Type B pancreatic cell (in vitro differentiated cells): ENCODE results near the gene STOML1. TPM values are rescaled to one million over a fixed set of nuclear protein-coding genes. Genes with fewer than 3 reads are reported as not detected.

ENCODE experiments used
- DNase-seq: peaks from one replicate; pipeline ENCODE4 v3.0.0; 2021; ENCODE audit warnings: mixed read lengths; ENCODE audit not compliant: unreplicated experiment; ENCODE audit errors: extremely low spot score
- H3K27ac Mint-ChIP-seq: 2 replicates; pipeline ENCODE4 v1.8.0; 2021; ENCODE audit warnings: mild to moderate bottlenecking, mixed read lengths
- H3K27me3 Mint-ChIP-seq: 2 replicates; pipeline ENCODE4 v1.8.0; 2021; ENCODE audit warnings: mixed read lengths
- H3K36me3 Mint-ChIP-seq: 2 replicates; pipeline ENCODE4 v1.8.0; 2021; ENCODE audit warnings: mixed read lengths
- H3K4me1 Mint-ChIP-seq: one replicate; pipeline ENCODE4 v1.8.0; 2021; ENCODE audit warnings: mixed read lengths; ENCODE audit not compliant: unreplicated experiment
- H3K4me3 Mint-ChIP-seq: 2 replicates; pipeline ENCODE4 v1.8.0; 2021; ENCODE audit warnings: mild to moderate bottlenecking, mixed read lengths
- H3K9me3 Mint-ChIP-seq: 2 replicates; pipeline ENCODE4 v1.8.0; 2021; ENCODE audit warnings: mixed read lengths
- total RNA-seq: library from RNA; stranded (reverse); gene quantifications from 2 replicates; pipeline ENCODE4 v1.2.1, GENCODE V29; 2021; ENCODE audit warnings: low replicate concordance
- TF ChIP-seq, protein P1 (sequence below): fragments of 200-600 bp; sonication (generic); conservative IDR thresholded peaks from 2 replicates; pipeline ENCODE4 v1.5.0; 2021; ENCODE audit warnings: antibody characterized with exemption, mild to moderate bottlenecking

Gene STOML1
- total RNA-seq, 1 donor from 2014 or later, result 10.4 TPM

DNA sequence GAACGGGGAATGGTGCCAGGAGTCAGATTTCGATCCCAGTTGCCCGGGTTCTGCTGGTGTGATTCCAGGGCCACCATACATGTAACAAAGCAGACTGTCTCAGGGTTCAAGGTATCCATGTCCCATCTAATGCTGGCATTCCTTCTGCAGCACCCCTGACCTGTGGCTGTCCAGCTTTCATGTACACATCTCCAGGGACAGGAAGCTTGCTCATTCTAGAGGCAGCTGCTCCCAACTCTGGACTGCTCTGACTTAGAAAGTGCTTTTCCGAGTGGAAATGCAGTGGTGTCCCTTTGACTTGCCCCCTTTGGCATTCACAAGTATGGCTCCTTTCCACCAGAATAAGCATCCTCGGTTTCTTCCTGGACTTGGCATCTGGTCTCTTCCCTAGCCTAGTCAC lies 33.3 kb upstream of the STOML1 start:
- H3K4me3 Mint-ChIP-seq, result no peak overlapping the region

GRCh38 chr15:74024687-74025086 lies 32.6 kb upstream of the STOML1 start:
- no peaks in the 10 kb centered on the region for H3K4me1 Mint-ChIP-seq
- H3K4me3 Mint-ChIP-seq, result no peak overlapping the region
- no peaks in the 10 kb centered on the region for H3K27me3 Mint-ChIP-seq
- no peaks in the 10 kb centered on the region for H3K9me3 Mint-ChIP-seq
- no peak for DNase-seq
- no peak overlapping the region for H3K27ac Mint-ChIP-seq
- peaks cover 18% of the 10 kb centered on the region for H3K36me3 Mint-ChIP-seq
- TF ChIP-seq, protein P1, sequence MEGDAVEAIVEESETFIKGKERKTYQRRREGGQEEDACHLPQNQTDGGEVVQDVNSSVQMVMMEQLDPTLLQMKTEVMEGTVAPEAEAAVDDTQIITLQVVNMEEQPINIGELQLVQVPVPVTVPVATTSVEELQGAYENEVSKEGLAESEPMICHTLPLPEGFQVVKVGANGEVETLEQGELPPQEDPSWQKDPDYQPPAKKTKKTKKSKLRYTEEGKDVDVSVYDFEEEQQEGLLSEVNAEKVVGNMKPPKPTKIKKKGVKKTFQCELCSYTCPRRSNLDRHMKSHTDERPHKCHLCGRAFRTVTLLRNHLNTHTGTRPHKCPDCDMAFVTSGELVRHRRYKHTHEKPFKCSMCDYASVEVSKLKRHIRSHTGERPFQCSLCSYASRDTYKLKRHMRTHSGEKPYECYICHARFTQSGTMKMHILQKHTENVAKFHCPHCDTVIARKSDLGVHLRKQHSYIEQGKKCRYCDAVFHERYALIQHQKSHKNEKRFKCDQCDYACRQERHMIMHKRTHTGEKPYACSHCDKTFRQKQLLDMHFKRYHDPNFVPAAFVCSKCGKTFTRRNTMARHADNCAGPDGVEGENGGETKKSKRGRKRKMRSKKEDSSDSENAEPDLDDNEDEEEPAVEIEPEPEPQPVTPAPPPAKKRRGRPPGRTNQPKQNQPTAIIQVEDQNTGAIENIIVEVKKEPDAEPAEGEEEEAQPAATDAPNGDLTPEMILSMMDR, result no peak

More for the DNA sequence above, 33.3 kb upstream of the STOML1 start:
- Mint-ChIP-seq H3K27me3 (no peaks in the 10 kb centered on the region), H3K36me3 (peaks cover 16% of the 10 kb centered on the region), H3K9me3 (no peaks in the 10 kb centered on the region), H3K4me1 (no peaks in the 10 kb centered on the region), H3K27ac (no peak overlapping the region)
- no peak for DNase-seq
- TF ChIP-seq, protein P1, result no peak

GRCh38 chr15:74022706-74023470 lies 30.8 kb upstream of the STOML1 start:
- DNase-seq, result no peak
- Mint-ChIP-seq H3K27ac (no peak overlapping the region), H3K27me3 (no peaks in the 10 kb centered on the region), H3K4me1 (no peaks in the 10 kb centered on the region), H3K36me3 (peaks cover 14% of the 10 kb centered on the region), H3K4me3 (no peak overlapping the region), H3K9me3 (no peaks in the 10 kb centered on the region)
- TF ChIP-seq, protein P1, result no peak

DNA sequence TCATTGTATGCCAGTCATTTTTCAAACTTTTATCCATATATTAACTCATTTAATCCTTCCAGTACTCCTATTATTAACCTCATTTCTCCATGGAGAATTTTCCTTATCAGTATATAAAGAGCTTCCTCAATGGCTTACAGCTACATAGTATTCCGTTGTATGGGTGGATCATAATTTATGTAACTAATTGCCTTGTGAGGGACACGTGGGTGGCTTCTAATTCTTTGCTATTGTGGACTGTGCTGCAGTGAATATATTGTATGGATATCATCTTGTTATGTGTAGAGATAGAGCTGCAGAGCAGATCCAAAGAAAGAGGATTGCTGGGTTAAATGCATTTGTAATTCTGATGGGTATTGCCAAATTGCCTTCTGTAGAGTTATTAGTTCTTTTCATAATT lies 27.6 kb upstream of the STOML1 start:
- no peak overlapping the region for H3K4me3 Mint-ChIP-seq

DNA sequence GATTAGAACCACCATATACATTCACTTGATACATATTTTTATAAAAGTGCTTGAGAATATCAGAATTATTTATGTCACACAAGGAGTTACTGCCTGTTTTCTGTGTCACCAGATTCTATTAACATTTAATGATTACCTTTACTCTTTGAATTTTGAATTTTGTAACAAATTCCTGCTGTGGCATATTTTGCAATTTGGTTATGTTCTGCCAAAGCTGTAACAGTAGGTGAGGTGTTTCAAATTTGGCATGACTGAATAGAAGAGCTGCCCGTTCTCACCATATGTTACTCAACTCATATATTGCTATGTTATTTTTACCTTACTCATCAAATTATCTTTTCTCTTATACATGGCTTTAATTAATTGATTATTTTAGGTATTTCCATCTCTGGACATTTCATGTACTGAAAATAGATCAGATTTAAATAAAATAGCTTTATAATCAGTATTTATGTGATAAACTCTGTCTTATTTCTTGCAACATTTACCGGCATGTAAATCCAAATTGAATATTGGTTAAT lies 21.3 kb upstream of the STOML1 start:
- H3K36me3 Mint-ChIP-seq, result peaks cover 11% of the 10 kb centered on the region
- TF ChIP-seq, protein P1, result no peak
- H3K4me3 Mint-ChIP-seq, result no peak overlapping the region
- no peaks in the 10 kb centered on the region for H3K27me3 Mint-ChIP-seq
- peaks cover 11% of the 10 kb centered on the region for H3K4me1 Mint-ChIP-seq
- no peak overlapping the region for H3K27ac Mint-ChIP-seq
- H3K9me3 Mint-ChIP-seq, result no peaks in the 10 kb centered on the region
- DNase-seq, result no peak

More for the DNA sequence above, 27.6 kb upstream of the STOML1 start:
- DNase-seq, result no peak
- H3K4me1 Mint-ChIP-seq, result no peaks in the 10 kb centered on the region
- TF ChIP-seq, protein P1, result no peak
- no peaks in the 10 kb centered on the region for H3K27me3 Mint-ChIP-seq
- H3K9me3 Mint-ChIP-seq, result no peaks in the 10 kb centered on the region
- H3K36me3 Mint-ChIP-seq, result peaks cover 18% of the 10 kb centered on the region
- no peak overlapping the region for H3K27ac Mint-ChIP-seq
